ENCODE measurements around the gene SMAD1.

Gene SMAD1

GRCh38 chr4:145473203-145473602 lies 8.4 kb upstream of the SMAD1 start:
- Mint-ChIP-seq H3K4me3 (no peak overlapping the region), H3K4me1 (no peaks in the 10 kb centered on the region), H3K9me3 (peaks cover 29% of the 10 kb centered on the region), H3K27ac (no peak overlapping the region), H3K36me3 (ENCODE audit: low read depth) (peaks cover 11% of the 10 kb centered on the region), H3K27me3 (ENCODE audit: low read depth) (no peaks in the 10 kb centered on the region)
- no peak for TF ChIP-seq CTCF (IDR thresholded peaks at IDR 0.05; ENCODE audit: unreplicated experiment in 3 of 3)

GRCh38 chr4:145480257-145480656 lies 1.4 kb upstream of the SMAD1 start:
- Mint-ChIP-seq H3K9me3 (peaks cover 3% of the 10 kb centered on the region), H3K27me3 (ENCODE audit: low read depth) (no peaks in the 10 kb centered on the region), H3K27ac (peak overlapping the region in 2 of 3 experiments; percentile 90 to 94), H3K36me3 (ENCODE audit: low read depth) (peaks cover 5% of the 10 kb centered on the region), H3K4me3 (peak overlapping the region; percentile 87 to 93 (median 89)), H3K4me1 (peaks cover 5% of the 10 kb centered on the region)
- TF ChIP-seq CTCF (IDR thresholded peaks at IDR 0.05; ENCODE audit: unreplicated experiment in 3 of 3), result no peak

- Mint-ChIP-seq H3K36me3 (ENCODE audit: low read depth) (peaks cover 5% of the 10 kb centered on the region), H3K27ac (peak overlapping the region in 1 of 3 experiments; percentile 94), H3K27me3 (ENCODE audit: low read depth) (no peaks in the 10 kb centered on the region), H3K4me3 (peak overlapping the region; percentile 87 to 93 (median 89)), H3K4me1 (peaks cover 18% of the 10 kb centered on the region), H3K9me3 (no peaks in the 10 kb centered on the region)
- TF ChIP-seq CTCF (IDR thresholded peaks at IDR 0.05; ENCODE audit: unreplicated experiment in 3 of 3), result no peak
These were observed 222 bp downstream of the SMAD1 start for GRCh38 chr4:145481942-145482208.

- peak overlapping the region in 1 of 3 experiments; percentile 44 for H3K27ac Mint-ChIP-seq
- H3K4me3 Mint-ChIP-seq, result no peak overlapping the region
- H3K36me3 Mint-ChIP-seq (ENCODE audit: low read depth), result peaks cover 5% of the 10 kb centered on the region
- H3K27me3 Mint-ChIP-seq (ENCODE audit: low read depth), result no peaks in the 10 kb centered on the region
- H3K9me3 Mint-ChIP-seq, result no peaks in the 10 kb centered on the region
- H3K4me1 Mint-ChIP-seq, result peaks cover 21% of the 10 kb centered on the region
- TF ChIP-seq CTCF (IDR thresholded peaks at IDR 0.05; ENCODE audit: unreplicated experiment in 3 of 3), result no peak
These were observed 770 bp downstream of the SMAD1 start for GRCh38 chr4:145482209-145483037.

- TF ChIP-seq CTCF (IDR thresholded peaks at IDR 0.05; ENCODE audit: unreplicated experiment in 3 of 3), result no peak
- peaks cover 5% of the 10 kb centered on the region for H3K36me3 Mint-ChIP-seq (ENCODE audit: low read depth)
- H3K27ac Mint-ChIP-seq, result no peak overlapping the region
These were observed 1.9 kb downstream of the SMAD1 start for GRCh38 chr4:145483514-145483913.

More at GRCh38 chr4:145483514-145483913, 1.9 kb downstream of the SMAD1 start:
- no peaks in the 10 kb centered on the region for H3K27me3 Mint-ChIP-seq (ENCODE audit: low read depth)
- peaks cover 21% of the 10 kb centered on the region for H3K4me1 Mint-ChIP-seq
- no peaks in the 10 kb centered on the region for H3K9me3 Mint-ChIP-seq
- H3K4me3 Mint-ChIP-seq, result no peak overlapping the region
